Fibroblast of lung (primary cell): Measurements from ENCODE around the gene MID1. TPM values are rescaled to one million over a fixed set of nuclear protein-coding genes. Genes with fewer than 3 reads are reported as not detected.

Experiments used
- DNase-seq, 2 donors: peaks; one replicate each; pipeline versions ENCODE4 v3.0.0 to v3.0.0-alpha.2; 2010; ENCODE audit warnings: low read depth in 2 of 2
- H2AFZ ChIP-seq: 2 replicates; pipeline ENCODE4 v1.5.1; 2012; ENCODE audit warnings: low read length, control low read depth, inconsistent platforms
- H3K27ac ChIP-seq: 2 replicates; pipeline ENCODE4 v1.5.1; 2011; ENCODE audit warnings: low read length, control low read depth; ENCODE audit not compliant: insufficient read depth
- H3K27me3 ChIP-seq: 2 replicates; pipeline ENCODE4 v1.5.1; 2011; ENCODE audit warnings: mild to moderate bottlenecking, low read length; ENCODE audit not compliant: control insufficient read depth, insufficient read depth
- H3K36me3 ChIP-seq: 2 replicates; pipeline ENCODE4 v1.5.1; 2011; ENCODE audit warnings: low read length; ENCODE audit not compliant: control insufficient read depth, insufficient read depth
- H3K4me1 ChIP-seq: 2 replicates; pipeline ENCODE4 v1.5.1; 2011; ENCODE audit warnings: low read length; ENCODE audit not compliant: control insufficient read depth, insufficient read depth; ENCODE audit errors: extremely low read depth
- H3K4me2 ChIP-seq: 2 replicates; pipeline ENCODE4 v1.5.1; 2011; ENCODE audit warnings: low read length, control low read depth; ENCODE audit not compliant: insufficient read depth; ENCODE audit errors: extremely low read depth
- H3K4me3 ChIP-seq, 4 experiments: fragments of 200-600 bp in 1 of 4; sonication (generic) in 1 of 4; replicated peaks in 1 of 4; 2 replicates each; pipeline ENCODE4 v1.5.1; 2011 to 2016; ENCODE audit warnings: low read length in 4 of 4, low read depth in 3 of 4, mild to moderate bottlenecking in 3 of 4, control low read depth in 2 of 4, inconsistent platforms in 1 of 4, mixed read lengths in 1 of 4; ENCODE audit not compliant: insufficient read depth in 1 of 4; ENCODE audit errors: control extremely low read depth in 1 of 4
- H3K79me2 ChIP-seq: 2 replicates; pipeline ENCODE4 v1.5.1; 2012; ENCODE audit warnings: mild to moderate bottlenecking, low read length, inconsistent platforms; ENCODE audit not compliant: control insufficient read depth, insufficient read depth
- H3K9ac ChIP-seq: 2 replicates; pipeline ENCODE4 v1.5.1; 2011; ENCODE audit warnings: mild to moderate bottlenecking, low read length, control low read depth; ENCODE audit not compliant: insufficient read depth
- H3K9me3 ChIP-seq: 2 replicates; pipeline ENCODE4 v1.5.1; 2012; ENCODE audit warnings: low read depth, low read length; ENCODE audit not compliant: control insufficient read depth, insufficient read depth
- H4K20me1 ChIP-seq: 2 replicates; pipeline ENCODE4 v1.5.1; 2011; ENCODE audit warnings: low read length; ENCODE audit not compliant: control insufficient read depth, insufficient read depth; ENCODE audit errors: extremely low read depth
- CTCF ChIP-seq, 2 donors: IDR thresholded peaks in 1 of 2; conservative IDR thresholded peaks in 1 of 2; 1 replicate in 1 of 2; 2 replicates in 1 of 2; pipeline ENCODE4 v1.5.1; 2011 to 2012; ENCODE audit warnings: low read length in 2 of 2, control low read depth in 1 of 2, inconsistent platforms in 1 of 2, low read depth in 1 of 2, mild to moderate bottlenecking in 1 of 2
- EZH2 ChIP-seq: IDR thresholded peaks from 2 replicates; pipeline ENCODE4 v1.5.1; 2012; ENCODE audit warnings: low read length, control low read depth, mild to moderate bottlenecking; ENCODE audit errors: missing control alignments
- polyA plus RNA-seq, 2 donors: library from polyadenylated mRNA; depleted of rRNA in 1 of 2; stranded (reverse) in 1 of 2; unstranded in 1 of 2; fragments of >200 nt; gene quantifications; 2 replicates each; pipeline ENCODE4 v1.2.1, GENCODE V29; 2011 to 2012; ENCODE audit warnings: missing spikeins in 1 of 2
- total RNA-seq: library from RNA; depleted of rRNA; stranded (reverse); fragments of >200 nt; gene quantifications from 2 replicates; pipeline ENCODE4 v1.2.1, GENCODE V29; 2014

The MID1 gene
- total and polyA plus RNA-seq, 2 donors (not counting 1 experiment from before 2014, with no cell fraction given), result 20.3 to 27.7 TPM

GRCh38 chrX:10557166-10557565, 63.2 kb downstream of the MID1 start:
- Histone ChIP-seq H3K79me2 (peaks cover 6% of the 10 kb centered on the region), H3K9me3 (no peaks in the 10 kb centered on the region), H3K4me3 (no peak overlapping the region), H4K20me1 (no peaks in the 10 kb centered on the region), H3K36me3 (no peaks in the 10 kb centered on the region), H3K9ac (no peak overlapping the region), H2AFZ (no peak overlapping the region), H3K4me1 (no peaks in the 10 kb centered on the region), H3K27ac (no peak overlapping the region), H3K4me2 (no peak overlapping the region), H3K27me3 (no peaks in the 10 kb centered on the region)
- TF ChIP-seq CTCF (conservative IDR thresholded peaks at IDR 0.05 in 1 of 2, IDR thresholded peaks at IDR 0.05 in 1 of 2; ENCODE audit: low read depth in 1 of 2, low read length in 2 of 2) (no peak), EZH2 (no peak)
- no peak for DNase-seq

DNA sequence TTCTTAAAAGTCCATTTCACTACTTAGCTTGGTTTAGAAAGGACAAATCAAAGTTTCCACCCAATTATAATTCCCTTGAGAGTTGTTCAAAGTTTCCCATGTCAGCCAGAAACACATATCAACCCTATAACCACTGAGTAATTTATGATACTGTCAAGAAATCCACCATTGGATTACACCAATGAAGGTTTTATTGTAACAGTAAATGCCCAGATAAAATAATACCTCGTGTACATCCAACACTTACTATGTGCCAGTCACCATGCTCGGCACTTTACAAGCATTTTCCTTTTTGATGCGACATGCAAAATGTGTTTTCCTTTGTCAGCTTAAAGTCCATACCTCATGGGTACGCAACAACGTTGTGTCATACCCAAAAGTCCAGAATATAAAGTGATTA, 64.0 kb downstream of the MID1 start:
- H3K4me1 ChIP-seq, result no peaks in the 10 kb centered on the region
- no peaks in the 10 kb centered on the region for H3K9me3 ChIP-seq
- H3K4me3 ChIP-seq, result no peak overlapping the region
- peaks cover 6% of the 10 kb centered on the region for H3K79me2 ChIP-seq
- TF ChIP-seq EZH2 (no peak), CTCF (conservative IDR thresholded peaks at IDR 0.05 in 1 of 2, IDR thresholded peaks at IDR 0.05 in 1 of 2; ENCODE audit: low read depth in 1 of 2, low read length in 2 of 2) (no peak)
- H2AFZ ChIP-seq, result no peak overlapping the region
- no peak for DNase-seq
- H3K4me2 ChIP-seq, result no peak overlapping the region
- H3K36me3 ChIP-seq, result no peaks in the 10 kb centered on the region
- H4K20me1 ChIP-seq, result no peaks in the 10 kb centered on the region
- H3K27me3 ChIP-seq, result no peaks in the 10 kb centered on the region
- H3K27ac ChIP-seq, result no peak overlapping the region
- no peak overlapping the region for H3K9ac ChIP-seq

GRCh38 chrX:10555846-10556245, 64.5 kb downstream of the MID1 start:
- Histone ChIP-seq H3K4me1 (no peaks in the 10 kb centered on the region), H3K9me3 (no peaks in the 10 kb centered on the region), H3K4me2 (no peak overlapping the region), H3K9ac (no peak overlapping the region), H3K79me2 (peaks cover 6% of the 10 kb centered on the region), H3K4me3 (no peak overlapping the region), H3K27ac (no peak overlapping the region), H2AFZ (no peak overlapping the region), H4K20me1 (no peaks in the 10 kb centered on the region), H3K27me3 (no peaks in the 10 kb centered on the region), H3K36me3 (no peaks in the 10 kb centered on the region)
- TF ChIP-seq EZH2 (no peak), CTCF (conservative IDR thresholded peaks at IDR 0.05 in 1 of 2, IDR thresholded peaks at IDR 0.05 in 1 of 2; ENCODE audit: low read depth in 1 of 2, low read length in 2 of 2) (no peak)
- no peak for DNase-seq
